K562 (cell line): ENCODE results near the gene VPS50. TPM values are rescaled to one million over a fixed set of nuclear protein-coding genes. Genes with fewer than 3 reads are reported as not detected.

Experiments
- ATAC-seq: fragments of 200-7000 bp; cut with Tn5 transposase; 3 replicates; pipeline ENCODE4 v1.9.1; 2020; ENCODE audit warnings: moderate library complexity
- BruUV-seq: library from RNA; stranded (reverse); fragments of 400-500 nt; replicated peaks from 2 replicates; lab custom pipeline; 2021; lab: Mats Ljungman, UMichigan
- CTCF ChIA-PET: fragments of 300-600 bp; formaldehyde crosslinking; extraction: SDS; loops from one replicate; lab custom pipeline; 2021; ENCODE audit warnings: low intra/inter-chr PET ratio; lab: Yijun Ruan, JAX
- POLR2A ChIA-PET: fragments of 300-600, 350-650 bp; sonication (Branson Sonifier 250); formaldehyde crosslinking; extraction: SDS; loops from one replicate; lab custom pipeline; 2021; ENCODE audit warnings: antibody characterized with exemption, inconsistent platforms; lab: Yijun Ruan, JAX
- DNase-seq, 4 experiments: peaks; one replicate each; pipeline versions ENCODE4 v3.0.0 to v3.0.0-alpha.2; 2011 to 2018; ENCODE audit warnings: low spot score in 3 of 4, mixed read lengths in 3 of 4; ENCODE audit errors: extremely low read depth in 1 of 4
- FAIRE-seq: peaks from 2 replicates; lab custom pipeline; 2011; peaks lifted over from hg19 to GRCh38; lab: Jason Lieb, UNC
- H2AFZ ChIP-seq: 2 replicates; pipeline ENCODE4 v1.6.0; 2011; ENCODE audit warnings: low read depth, low read length, control low read depth, inconsistent platforms
- H3K27ac ChIP-seq: fragments of 200-600 bp; 3 replicates; pipeline ENCODE4 v1.8.0; 2011; ENCODE audit warnings: low read depth, mild to moderate bottlenecking, control low read depth, inconsistent platforms, low read length, moderate library complexity, mixed read lengths; ENCODE audit errors: extremely low read depth
- H3K27me3 ChIP-seq, 2 experiments: fragments of 300-600 bp in 1 of 2; 2 replicates in 1 of 2; 3 replicates in 1 of 2; pipeline versions ENCODE4 v1.6.0 to v1.8.0; 2011; ENCODE audit warnings: inconsistent platforms in 2 of 2, low read length in 2 of 2, mild to moderate bottlenecking in 1 of 2, mixed read lengths in 1 of 2, moderate library complexity in 1 of 2; ENCODE audit not compliant: control insufficient read depth in 2 of 2, insufficient read depth in 2 of 2
- H3K36me3 ChIP-seq: fragments of 300-600 bp; 3 replicates; pipeline ENCODE4 v1.8.0; 2011; ENCODE audit warnings: mild to moderate bottlenecking, low read length, inconsistent platforms; ENCODE audit not compliant: control insufficient read depth, insufficient read depth
- H3K4me1 ChIP-seq, 2 experiments: fragments of 200-600 bp in 1 of 2; replicated peaks in 1 of 2; 2 replicates in 1 of 2; 3 replicates in 1 of 2; pipeline versions ENCODE4 v1.5.1 to v1.8.0; 2011; ENCODE audit warnings: inconsistent platforms in 2 of 2, low read length in 2 of 2, mild to moderate bottlenecking in 1 of 2, mixed read lengths in 1 of 2, moderate library complexity in 1 of 2; ENCODE audit not compliant: control insufficient read depth in 2 of 2, insufficient read depth in 2 of 2
- H3K4me2 ChIP-seq: 2 replicates; pipeline ENCODE4 v1.6.1; 2011; ENCODE audit warnings: low read length, control low read depth, inconsistent platforms, mixed read lengths; ENCODE audit not compliant: insufficient read depth
- H3K4me3 ChIP-seq: fragments of 200-600 bp; sonication (generic), shearing (Covaris generic); 2 replicates; pipeline ENCODE4 v1.5.1; 2016; ENCODE audit warnings: control low read depth, inconsistent platforms
- H3K79me2 ChIP-seq: fragments of 200-600 bp; 3 replicates; pipeline ENCODE4 v1.8.0; 2011; ENCODE audit warnings: low read length, inconsistent platforms; ENCODE audit not compliant: control insufficient read depth, insufficient read depth
- H3K9ac ChIP-seq, 2 experiments: 2 replicates each; pipeline versions ENCODE4 v1.6.0 to v1.6.1; 2011; ENCODE audit warnings: low read depth in 2 of 2, low read length in 2 of 2, control low read depth in 1 of 2, inconsistent platforms in 1 of 2, mild to moderate bottlenecking in 1 of 2, mixed read lengths in 1 of 2; ENCODE audit not compliant: insufficient read depth in 1 of 2
- H3K9me1 ChIP-seq: one replicate; pipeline ENCODE4 v1.6.0; 2011; ENCODE audit warnings: inconsistent platforms, mild to moderate bottlenecking, low read length, moderate library complexity; ENCODE audit not compliant: control insufficient read depth, insufficient read depth
- H3K9me3 ChIP-seq: replicated peaks from 2 replicates; pipeline ENCODE4 v1.5.1; 2011; ENCODE audit warnings: low read depth, low read length, inconsistent platforms; ENCODE audit not compliant: control insufficient read depth, insufficient read depth
- H4K20me1 ChIP-seq: replicated peaks from 2 replicates; pipeline ENCODE4 v1.6.1; 2011; ENCODE audit warnings: low read length, inconsistent platforms, mixed read lengths; ENCODE audit not compliant: control insufficient read depth, insufficient read depth
- CBX3 ChIP-seq, 2 experiments: IDR thresholded peaks; 1 replicate in 1 of 2; 2 replicates in 1 of 2; pipeline ENCODE4 v1.6.1; 2012; ENCODE audit warnings: inconsistent platforms in 2 of 2, low read length in 2 of 2, borderline replicate concordance in 1 of 2, control low read depth in 1 of 2
- E2F5 ChIP-seq: sonication (generic); formaldehyde crosslinking; IDR thresholded peaks from 2 replicates; pipeline ENCODE4 v1.8.0; 2022; ENCODE audit warnings: mild to moderate bottlenecking, missing genetic modification reagents
- ELF2 ChIP-seq: fragments of 250-450 bp; sonication (Bioruptor Pico); IDR thresholded peaks from 2 replicates; pipeline ENCODE4 v1.5.0; 2021; ENCODE audit warnings: mild to moderate bottlenecking
- EP300 ChIP-seq: IDR thresholded peaks from 2 replicates; pipeline ENCODE4 v1.6.1; 2012; ENCODE audit warnings: low read length, improper control_type of control experiment
- ETV1 ChIP-seq: fragments of 450-650 bp; conservative IDR thresholded peaks from 2 replicates; pipeline ENCODE4 v1.6.1; 2016; ENCODE audit warnings: missing genetic modification characterization, control low read depth, low read depth, missing compliant biosample characterization
- HOMEZ ChIP-seq: fragments of 250-450 bp; sonication (Bioruptor Pico); IDR thresholded peaks from 2 replicates; pipeline ENCODE4 v1.4.0; 2020; ENCODE audit warnings: mild to moderate bottlenecking, moderate library complexity
- KDM5B ChIP-seq: fragments of 200-600 bp; sonication (generic); IDR thresholded peaks from 2 replicates; pipeline ENCODE4 v1.6.1; 2012; ENCODE audit warnings: low read depth, mild to moderate bottlenecking, moderate library complexity, low read length, control low read depth, inconsistent platforms; ENCODE audit not compliant: insufficient replicate concordance
- KLF16 ChIP-seq: IDR thresholded peaks from 2 replicates; pipeline ENCODE4 v1.6.1; 2016; ENCODE audit warnings: antibody characterized with exemption
- MAFF ChIP-seq: IDR thresholded peaks from 2 replicates; pipeline ENCODE4 v1.6.1; 2012; ENCODE audit warnings: low read length, improper control_type of control experiment
- OTX1 ChIP-seq: fragments of 450-650 bp; formaldehyde crosslinking; IDR thresholded peaks from 2 replicates; pipeline ENCODE4 v1.4.0; 2022; ENCODE audit warnings: mild to moderate bottlenecking
- PPARD ChIP-seq: fragments of 250-450 bp; sonication (Bioruptor Pico); IDR thresholded peaks from 2 replicates; pipeline ENCODE4 v1.8.0; 2022; ENCODE audit warnings: inconsistent platforms, mild to moderate bottlenecking, moderate library complexity
- PTRF ChIP-seq: fragments of 450-650 bp; IDR thresholded peaks from 2 replicates; pipeline ENCODE4 v1.6.1; 2016; ENCODE audit warnings: mild to moderate bottlenecking, missing genetic modification characterization, missing compliant biosample characterization
- SIRT6 ChIP-seq: IDR thresholded peaks from one replicate; pipeline ENCODE4 v1.6.1; 2012; ENCODE audit warnings: low read depth, mild to moderate bottlenecking, control low read depth, inconsistent platforms, low read length, moderate library complexity
- SNIP1 ChIP-seq: fragments of 450-650 bp; IDR thresholded peaks from 2 replicates; pipeline ENCODE4 v1.7.1; 2017; ENCODE audit warnings: low read depth, mild to moderate bottlenecking
- VEZF1 ChIP-seq: fragments of 200-800 bp; sonication (Bioruptor generic); IDR thresholded peaks from 2 replicates; pipeline ENCODE4 v1.6.1; 2017; ENCODE audit warnings: missing genetic modification characterization, missing compliant biosample characterization
- ZBTB33 ChIP-seq: sonication (generic); formaldehyde crosslinking; IDR thresholded peaks from 2 replicates; pipeline ENCODE4 v1.8.1; 2023; ENCODE audit warnings: mild to moderate bottlenecking, missing genetic modification reagents
- ZNF436 ChIP-seq: fragments of 250-450, 450-650 bp; sonication (Bioruptor Pico); formaldehyde crosslinking; IDR thresholded peaks from 2 replicates; pipeline ENCODE4 v1.7.0; 2020; ENCODE audit warnings: mild to moderate bottlenecking
- ZNF778 ChIP-seq: fragments of 450-650 bp; formaldehyde crosslinking; IDR thresholded peaks from 2 replicates; pipeline ENCODE4 v1.4.0; 2020; ENCODE audit warnings: mild to moderate bottlenecking, moderate library complexity
- in situ Hi-C: fragments of 300-500 bp; cut with MboI; formaldehyde crosslinking; loops from 4 replicates; pipeline ENCODE4 v1.15.0; 2018; ENCODE audit warnings: inconsistent platforms, mixed read lengths
- intact Hi-C: fragments of 100-400 bp; cut with micrococcal nuclease; formaldehyde crosslinking; loops from 2 replicates; pipeline ENCODE4 v1.14.2; 2022
- polyA plus RNA-seq, 8 experiments: library from polyadenylated mRNA; depleted of rRNA in 4 of 8; stranded (reverse) in 5 of 8; unstranded in 3 of 8; fragments of >200 nt; fragmentation: Nextera tagmentation in 2 of 8; fragmentation: Illumina TruSeq in 1 of 8; extraction: Ambion mirVana in 2 of 8; extraction: Trizol in 1 of 8; gene quantifications; 2 replicates each; pipeline versions ENCODE4 v1.2.1 to v1.2.3, GENCODE V29; 2011 to 2014; ENCODE audit warnings: inconsistent platforms in 1 of 8, missing spikeins in 1 of 8
- total RNA-seq, 7 experiments: library from RNA; depleted of rRNA in 6 of 7; stranded (reverse); fragments of >200 nt in 6 of 7; fragmentation: Illumina TruSeq in 2 of 7; extraction: Trizol in 2 of 7; gene quantifications; 2 replicates each; pipeline versions ENCODE4 v1.2.1 to v1.2.3, GENCODE V29; 2011 to 2021; ENCODE audit warnings: low replicate concordance in 1 of 7

Gene VPS50
- total and polyA plus RNA-seq, 9 of the 15 experiments (the other 6 are each of a cell fraction or from before 2014, with no cell fraction given): 10.5 to 29.4 (median 15.8) TPM

GRCh38 chr7:93258661-93259060 lies 26.5 kb downstream of the VPS50 start:
- no peak overlapping the region for H3K9ac ChIP-seq
- POLR2A ChIA-PET: no interaction called here
- CTCF ChIA-PET: no interaction called here
- no peak for ATAC-seq
- no peak for FAIRE-seq
- H3K27ac ChIP-seq: no peak overlapping the region
- no peak for DNase-seq
- H4K20me1 ChIP-seq: no peaks in the 10 kb centered on the region
- no peaks in the 10 kb centered on the region for H3K27me3 ChIP-seq
- H3K4me2 ChIP-seq: no peak overlapping the region
- H3K4me3 ChIP-seq: no peak overlapping the region
- no peaks in the 10 kb centered on the region for H3K9me3 ChIP-seq
- in situ Hi-C loops: no loop called here
- no TSS peak for BruUV-seq
- H3K9me1 ChIP-seq: no peaks in the 10 kb centered on the region
- no peaks in the 10 kb centered on the region for H3K79me2 ChIP-seq
- H3K36me3 ChIP-seq: no peaks in the 10 kb centered on the region; the same call in 2 of the 3 replicates
- H3K4me1 ChIP-seq: peaks cover 0 to 6% of the 10 kb centered on the region in 2 experiments; a peak in 2 of 5 replicates
- intact Hi-C loops: no loop called here
- no peak overlapping the region for H2AFZ ChIP-seq
- TF ChIP-seq ZNF436 (CRISPR knock-in tag) (no peak), KDM5B (no peak), PTRF (tag) (no peak), ETV1 (tag) (no peak), E2F5 (CRISPR knock-in tag) (no peak), OTX1 (no peak), ELF2 (no peak), PPARD (no peak), HOMEZ (CRISPR knock-in tag) (no peak), SIRT6 (no peak), SNIP1 (no peak), ZBTB33 (no peak), KLF16 (no peak), ZNF778 (no peak), EP300 (no peak), CBX3 (IDR thresholded peaks at IDR 0.05; ENCODE audit: borderline replicate concordance in 1 of 2, low read length in 2 of 2) (no peak), MAFF (no peak), VEZF1 (CRISPR knock-in tag) (no peak)
